Colon (tissue), 2 donors: ENCODE results near the gene ADAP2.
"Not testable (repeated sequence)": the region's sequence is repeated elsewhere in the genome, so short reads cannot be mapped to it uniquely, and the experiment has no call there.

ENCODE experiments used
- FAIRE-seq: peaks from 2 replicates; lab custom pipeline; 2012; peaks lifted over from hg19 to GRCh38; lab: Jason Lieb, UNC
- donor health status: control.
- donor health status: control.

The ADAP2 gene

DNA sequence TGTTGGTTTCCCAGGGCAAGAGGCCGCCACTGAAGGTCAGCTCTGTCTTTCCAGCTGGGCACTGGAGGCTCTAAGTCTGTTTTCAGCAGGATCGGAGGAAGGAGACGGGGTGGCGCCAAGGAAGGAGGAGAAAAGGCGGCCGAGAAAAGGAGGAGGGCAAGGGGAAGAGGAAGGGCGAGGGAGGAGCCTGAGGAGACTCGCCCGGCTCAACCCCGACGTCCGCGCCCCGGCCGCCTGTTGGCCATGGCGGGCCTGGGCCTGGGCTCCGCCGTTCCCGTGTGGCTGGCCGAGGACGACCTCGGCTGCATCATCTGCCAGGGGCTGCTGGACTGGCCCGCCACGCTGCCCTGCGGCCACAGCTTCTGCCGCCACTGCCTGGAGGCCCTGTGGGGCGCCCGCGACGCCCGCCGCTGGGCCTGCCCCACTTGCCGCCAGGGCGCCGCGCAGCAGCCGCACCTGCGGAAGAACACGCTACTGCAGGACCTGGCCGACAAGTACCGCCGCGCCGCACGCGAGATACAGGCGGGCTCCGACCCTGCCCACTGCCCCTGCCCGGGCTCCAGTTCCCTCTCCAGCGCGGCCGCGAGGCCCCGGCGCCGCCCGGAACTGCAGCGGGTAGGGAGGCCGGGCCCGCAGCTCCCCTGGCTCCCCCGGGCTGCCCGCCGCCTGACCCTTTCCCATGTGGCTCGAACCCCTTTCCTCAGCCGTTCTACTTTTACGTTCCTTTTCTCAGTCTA lies 49.3 kb downstream of the ADAP2 start, which contains the start of gene RNF135:
TSS of gene RNF135 (plus strand) at position 209 of the 737 bp plus-strand sequence. CDS start at position 244, 35 bp downstream.
- no peak for FAIRE-seq

GRCh38 chr17:30975042-30975820 lies 53.5 kb downstream of the ADAP2 start:
- FAIRE-seq = no peak

GRCh38 chr17:30979919-30980318 lies 58.2 kb downstream of the ADAP2 start:
- FAIRE-seq = not testable (repeated sequence)

GRCh38 chr17:30981531-30982519 lies 60.1 kb downstream of the ADAP2 start:
- FAIRE-seq = no peak

DNA sequence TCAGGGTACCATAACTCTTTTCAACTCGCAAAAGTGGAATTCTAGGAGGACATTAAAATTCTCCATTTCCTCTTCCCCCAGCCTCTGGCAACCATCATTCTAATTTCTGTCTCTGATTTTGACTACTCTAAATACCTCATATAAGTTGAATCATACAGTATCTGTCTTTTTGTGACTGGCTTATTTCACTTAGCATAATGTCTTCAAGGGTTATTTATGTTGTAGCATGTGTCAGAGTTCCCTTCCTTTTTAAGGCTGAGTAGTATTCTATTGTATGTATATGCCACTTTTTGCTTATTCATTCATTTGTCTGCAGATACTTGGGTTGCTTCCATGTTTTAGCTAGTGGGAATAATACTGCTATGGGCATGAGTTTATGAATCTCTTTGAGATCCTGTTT lies 61.1 kb downstream of the ADAP2 start:
- FAIRE-seq = no peak

- FAIRE-seq = no peak
Measured at GRCh38 chr17:30990458-30990857, 68.7 kb downstream of the ADAP2 start.

DNA sequence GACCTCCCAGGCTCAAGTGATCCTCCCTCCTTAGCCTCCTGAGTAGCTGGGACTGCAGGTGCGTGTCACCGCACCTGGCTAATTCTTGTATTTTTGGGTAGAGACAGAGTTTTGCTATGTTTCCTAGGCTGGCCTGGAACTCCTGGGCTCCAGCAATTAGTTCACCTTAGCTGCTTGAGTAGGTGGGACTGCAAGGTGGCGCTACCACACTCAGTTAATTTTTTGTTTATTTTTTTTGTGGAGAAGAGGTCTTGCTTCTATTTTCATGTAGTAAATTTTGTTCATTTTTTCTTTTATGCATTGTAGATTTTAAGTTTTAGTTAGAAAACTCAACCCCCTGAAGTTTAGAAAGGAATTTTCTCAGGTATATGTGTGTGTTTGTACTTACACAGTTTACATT lies 70.8 kb downstream of the ADAP2 start:
- FAIRE-seq = no peak

GRCh38 chr17:30995347-30995746 lies 73.6 kb downstream of the ADAP2 start:
- no peak for FAIRE-seq

DNA sequence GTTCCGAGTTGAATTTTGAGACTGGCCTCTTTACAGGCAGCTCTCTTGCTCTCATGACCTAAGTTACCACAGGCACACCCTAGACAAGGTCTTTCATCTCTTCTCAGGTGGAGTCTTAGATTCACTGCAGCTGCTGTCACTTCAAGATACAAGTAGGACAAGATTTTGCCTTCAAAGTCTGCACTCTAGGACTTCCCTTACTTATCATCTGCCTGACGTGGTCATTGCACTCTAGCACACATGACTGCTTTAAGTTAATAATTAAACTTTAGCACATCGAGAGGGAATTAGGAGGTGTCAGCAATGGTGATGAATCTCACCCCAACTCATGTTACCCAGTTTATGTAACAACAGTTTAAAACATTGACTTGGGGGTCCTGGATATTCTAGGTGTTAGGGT lies 74.7 kb downstream of the ADAP2 start:
- no peak for FAIRE-seq

DNA sequence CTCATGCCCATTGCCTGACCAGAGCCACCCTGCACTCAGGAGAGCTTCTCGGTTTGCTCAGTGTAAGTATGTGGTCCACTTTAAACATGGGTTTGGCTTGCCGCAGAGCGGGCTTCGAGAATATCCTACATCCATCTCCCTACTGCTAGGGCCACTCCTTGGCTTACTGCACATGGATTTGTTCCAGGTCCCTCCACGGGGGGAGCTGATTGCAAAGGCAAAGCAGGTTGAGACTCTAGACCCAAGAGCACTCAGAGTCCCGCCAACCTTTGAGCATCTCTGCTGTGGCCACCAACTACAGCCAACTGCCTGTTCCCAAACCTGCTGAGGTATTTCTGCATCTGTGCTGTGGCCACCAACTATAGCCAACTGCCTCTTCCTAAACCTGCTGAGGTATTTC lies 75.5 kb downstream of the ADAP2 start:
- no peak for FAIRE-seq

GRCh38 chr17:30997842-30998241 lies 76.1 kb downstream of the ADAP2 start:
- no peak for FAIRE-seq

DNA sequence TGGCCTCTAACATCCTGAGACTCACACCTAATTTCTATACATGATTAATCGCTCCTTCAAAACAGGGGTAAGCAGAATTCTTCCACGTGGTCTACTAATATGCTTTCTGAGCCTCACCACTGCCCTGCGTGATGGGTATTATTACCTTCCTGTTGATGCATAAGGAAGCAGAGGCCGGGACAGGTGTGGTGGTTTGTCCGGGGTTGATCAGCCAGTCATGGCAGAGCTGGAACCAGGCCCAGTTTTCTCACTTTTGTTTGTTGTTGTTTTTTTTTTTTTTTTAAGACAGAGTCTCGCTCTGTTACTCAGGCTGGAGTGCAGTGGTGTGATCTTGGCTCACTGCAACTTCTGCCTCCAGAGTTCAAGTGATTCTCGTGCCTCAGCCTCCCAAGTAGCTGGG lies 80.3 kb downstream of the ADAP2 start:
- FAIRE-seq = no peak

DNA sequence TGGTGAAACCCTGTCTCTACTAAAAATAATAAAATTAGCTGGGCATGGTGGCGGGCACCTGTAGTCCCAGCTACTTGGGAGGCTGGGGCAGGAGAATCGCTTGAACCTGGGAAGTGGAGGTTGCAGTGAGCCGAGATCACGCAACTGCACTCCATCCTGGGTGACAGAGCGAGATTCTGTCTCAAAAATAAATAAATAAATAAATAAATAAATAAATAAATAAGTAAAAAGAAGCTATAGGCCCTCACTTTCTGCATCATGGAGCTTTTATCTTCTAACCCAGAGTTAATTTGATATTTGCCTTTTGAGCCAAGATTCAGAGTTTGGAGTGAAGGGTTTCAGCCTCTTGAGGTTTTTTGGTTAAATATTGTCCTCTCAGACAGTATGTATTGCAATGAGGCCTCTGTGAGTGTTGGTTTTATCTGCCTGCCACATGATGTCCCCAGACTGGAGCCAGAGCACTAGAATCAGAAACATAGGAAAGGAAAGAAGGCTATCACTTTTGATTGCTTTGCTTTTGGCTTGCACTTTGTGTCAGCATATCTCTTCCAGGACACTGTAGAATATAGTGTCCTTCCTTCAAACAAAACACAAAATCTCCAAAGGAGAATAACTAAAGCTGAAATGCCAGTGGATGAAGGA lies 81.6 kb downstream of the ADAP2 start:
- FAIRE-seq = no peak

DNA sequence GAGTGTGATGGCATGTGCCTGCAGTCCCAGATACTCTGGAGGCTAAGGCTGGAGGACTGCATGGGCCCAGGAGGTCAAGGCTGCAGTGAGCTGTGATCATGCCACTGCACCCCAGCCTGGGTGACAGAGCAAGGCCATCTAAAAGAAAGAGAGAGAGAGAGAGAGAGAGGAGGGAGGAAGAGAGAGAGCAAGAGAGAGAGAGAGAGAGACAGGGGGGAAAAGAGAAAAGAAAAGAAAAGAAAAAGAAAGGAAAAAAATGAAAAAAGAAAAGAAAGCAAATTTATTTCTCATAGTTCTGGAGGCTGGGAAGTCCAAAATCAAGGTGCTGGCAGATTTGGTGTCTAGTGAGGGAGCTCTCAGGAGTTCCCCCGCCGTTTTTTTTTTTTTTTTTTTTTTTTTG lies 82.4 kb downstream of the ADAP2 start:
- no peak for FAIRE-seq

GRCh38 chr17:31007695-31008373 lies 86.1 kb downstream of the ADAP2 start:
- no peak for FAIRE-seq

- FAIRE-seq = no peak
Measured at GRCh38 chr17:31008374-31009041, 86.8 kb downstream of the ADAP2 start.
